ENCODE results near the gene SMG7.

The SMG7 gene

DNA sequence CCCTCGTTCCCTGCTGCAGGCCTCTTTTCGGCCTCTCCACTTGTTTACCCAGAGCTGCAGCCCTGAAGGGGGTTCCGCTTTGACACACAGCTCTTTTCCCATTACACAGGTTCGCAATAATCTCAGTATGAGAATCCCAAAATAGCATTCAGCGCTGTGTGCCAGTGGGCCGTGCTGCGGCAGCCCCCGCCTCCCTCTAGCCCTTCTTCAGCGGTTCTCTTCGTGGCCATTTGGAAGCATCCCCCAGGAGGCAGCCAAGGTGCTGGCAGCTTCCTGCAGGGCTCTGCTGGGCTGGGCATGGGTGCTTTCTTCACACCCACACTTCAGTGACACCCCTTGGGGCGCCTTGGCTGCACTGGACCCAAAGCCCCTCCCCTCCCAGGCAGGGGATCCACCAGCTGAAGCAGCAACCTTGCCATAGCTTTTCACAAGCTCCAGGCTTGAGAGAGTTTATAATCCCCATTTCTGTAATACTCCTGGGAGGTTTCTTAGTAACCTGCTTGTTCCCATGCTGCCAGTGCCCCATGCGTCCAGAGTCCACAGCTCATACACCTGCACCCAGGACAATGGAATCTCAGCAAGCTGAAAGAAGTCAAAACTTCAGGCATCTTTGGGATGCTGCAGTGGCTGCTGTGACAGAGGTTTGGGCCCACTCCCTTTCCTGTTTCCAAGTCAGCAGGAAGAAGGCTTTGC is 109.9 kb downstream of the SMG7 start:
- Histone ChIP-seq H3K27ac (ENCODE audit: low read depth, low read length) (no peak overlapping the region), H3K27me3 (ENCODE audit: control insufficient read depth, low read length) (peaks cover 47% of the 10 kb centered on the region), H3K9me2 (replicated peaks; ENCODE audit: control insufficient read depth, low read length) (no peaks in the 10 kb centered on the region), H4K20me1 (ENCODE audit: control insufficient read depth, insufficient read depth, low read depth, low read length) (no peaks in the 10 kb centered on the region), H3K4me2 (ENCODE audit: low read length) (no peak overlapping the region), H3K36me3 (ENCODE audit: control insufficient read depth, low read length) (no peaks in the 10 kb centered on the region), H3K9me3 (ENCODE audit: control insufficient read depth, insufficient read depth, low read length) (no peaks in the 10 kb centered on the region), H3K79me2 (ENCODE audit: control insufficient read depth, low read length) (no peaks in the 10 kb centered on the region), H3K4me1 (ENCODE audit: control insufficient read depth, low read length) (peaks cover 19% of the 10 kb centered on the region), H3K4me3 (ENCODE audit: low read length) (no peak overlapping the region), H3F3A (ENCODE audit: control insufficient read depth, insufficient read depth) (no peaks in the 10 kb centered on the region)
- TF ChIP-seq EZH2phosphoT487 (IDR thresholded peaks at IDR 0.05; ENCODE audit: borderline replicate concordance, low read length): no peak
- TF ChIP-seq, protein P1, sequence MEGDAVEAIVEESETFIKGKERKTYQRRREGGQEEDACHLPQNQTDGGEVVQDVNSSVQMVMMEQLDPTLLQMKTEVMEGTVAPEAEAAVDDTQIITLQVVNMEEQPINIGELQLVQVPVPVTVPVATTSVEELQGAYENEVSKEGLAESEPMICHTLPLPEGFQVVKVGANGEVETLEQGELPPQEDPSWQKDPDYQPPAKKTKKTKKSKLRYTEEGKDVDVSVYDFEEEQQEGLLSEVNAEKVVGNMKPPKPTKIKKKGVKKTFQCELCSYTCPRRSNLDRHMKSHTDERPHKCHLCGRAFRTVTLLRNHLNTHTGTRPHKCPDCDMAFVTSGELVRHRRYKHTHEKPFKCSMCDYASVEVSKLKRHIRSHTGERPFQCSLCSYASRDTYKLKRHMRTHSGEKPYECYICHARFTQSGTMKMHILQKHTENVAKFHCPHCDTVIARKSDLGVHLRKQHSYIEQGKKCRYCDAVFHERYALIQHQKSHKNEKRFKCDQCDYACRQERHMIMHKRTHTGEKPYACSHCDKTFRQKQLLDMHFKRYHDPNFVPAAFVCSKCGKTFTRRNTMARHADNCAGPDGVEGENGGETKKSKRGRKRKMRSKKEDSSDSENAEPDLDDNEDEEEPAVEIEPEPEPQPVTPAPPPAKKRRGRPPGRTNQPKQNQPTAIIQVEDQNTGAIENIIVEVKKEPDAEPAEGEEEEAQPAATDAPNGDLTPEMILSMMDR (IDR thresholded peaks at IDR 0.05; ENCODE audit: low read depth, low read length, poor library complexity, severe bottlenecking): no peak

DNA sequence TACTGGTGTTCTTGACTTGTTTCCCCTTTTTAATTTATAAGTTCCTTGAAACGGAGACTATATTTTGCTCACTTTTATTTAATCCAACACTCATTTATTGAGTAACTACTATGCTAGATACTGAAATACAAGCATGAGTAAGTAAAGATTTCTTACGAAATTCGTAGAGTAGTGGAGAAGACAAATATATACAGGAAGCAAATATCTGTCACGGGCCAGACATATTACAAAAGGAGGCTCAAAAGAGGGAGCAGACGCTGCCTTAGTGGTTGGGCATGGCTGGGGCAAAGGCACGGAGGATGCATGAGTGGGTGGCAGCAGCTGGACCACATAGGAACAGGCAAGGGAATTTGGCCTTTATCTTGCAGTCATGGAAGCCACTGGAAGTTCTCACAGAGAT is 111.2 kb downstream of the SMG7 start:
- Histone ChIP-seq H3K79me2 (ENCODE audit: control insufficient read depth, low read length) (no peaks in the 10 kb centered on the region), H3K36me3 (ENCODE audit: control insufficient read depth, low read length) (no peaks in the 10 kb centered on the region), H3K27me3 (ENCODE audit: control insufficient read depth, low read length) (peaks cover 38% of the 10 kb centered on the region), H3K9me3 (ENCODE audit: control insufficient read depth, insufficient read depth, low read length) (no peaks in the 10 kb centered on the region), H4K20me1 (ENCODE audit: control insufficient read depth, insufficient read depth, low read depth, low read length) (no peaks in the 10 kb centered on the region), H3K9me2 (replicated peaks; ENCODE audit: control insufficient read depth, low read length) (no peaks in the 10 kb centered on the region), H3K4me3 (ENCODE audit: low read length) (no peak overlapping the region), H3K4me2 (ENCODE audit: low read length) (no peak overlapping the region), H3K27ac (ENCODE audit: low read depth, low read length) (no peak overlapping the region), H3F3A (ENCODE audit: control insufficient read depth, insufficient read depth) (no peaks in the 10 kb centered on the region), H3K4me1 (ENCODE audit: control insufficient read depth, low read length) (peaks cover 19% of the 10 kb centered on the region)
- TF ChIP-seq, protein P1 (IDR thresholded peaks at IDR 0.05; ENCODE audit: low read depth, low read length, poor library complexity, severe bottlenecking): no peak
- no peak for TF ChIP-seq EZH2phosphoT487 (IDR thresholded peaks at IDR 0.05; ENCODE audit: borderline replicate concordance, low read length)

DNA sequence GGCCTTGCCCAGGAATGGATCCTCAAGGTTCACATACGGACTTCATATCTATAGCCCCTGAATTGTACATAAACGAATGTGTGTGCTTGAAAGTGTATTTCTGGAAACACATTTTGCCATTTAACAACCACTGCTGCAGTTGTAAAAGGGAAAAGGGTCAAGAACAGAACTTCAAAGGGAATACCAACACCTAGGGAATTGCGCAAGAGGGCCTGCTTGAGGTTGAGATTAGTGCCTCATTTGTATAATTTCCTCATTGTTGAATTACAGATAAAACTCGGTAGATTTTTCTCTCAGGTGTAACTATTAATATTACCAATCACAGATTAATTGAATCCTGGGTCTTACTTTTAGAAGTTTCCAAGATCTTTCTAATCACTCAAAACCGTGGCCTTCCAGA is 111.8 kb downstream of the SMG7 start:
- H3K79me2 ChIP-seq (ENCODE audit: control insufficient read depth, low read length): no peaks in the 10 kb centered on the region

More for the DNA sequence above, 111.8 kb downstream of the SMG7 start:
- Histone ChIP-seq H3K27me3 (ENCODE audit: control insufficient read depth, low read length) (peaks cover 32% of the 10 kb centered on the region), H3K4me2 (ENCODE audit: low read length) (no peak overlapping the region), H3K27ac (ENCODE audit: low read depth, low read length) (no peak overlapping the region), H3K36me3 (ENCODE audit: control insufficient read depth, low read length) (no peaks in the 10 kb centered on the region), H4K20me1 (ENCODE audit: control insufficient read depth, insufficient read depth, low read depth, low read length) (no peaks in the 10 kb centered on the region), H3K4me3 (ENCODE audit: low read length) (no peak overlapping the region), H3K9me3 (ENCODE audit: control insufficient read depth, insufficient read depth, low read length) (no peaks in the 10 kb centered on the region), H3K9me2 (replicated peaks; ENCODE audit: control insufficient read depth, low read length) (no peaks in the 10 kb centered on the region), H3F3A (ENCODE audit: control insufficient read depth, insufficient read depth) (no peaks in the 10 kb centered on the region), H3K4me1 (ENCODE audit: control insufficient read depth, low read length) (peaks cover 22% of the 10 kb centered on the region)
- TF ChIP-seq, protein P1 (IDR thresholded peaks at IDR 0.05; ENCODE audit: low read depth, low read length, poor library complexity, severe bottlenecking): no peak
- TF ChIP-seq EZH2phosphoT487 (IDR thresholded peaks at IDR 0.05; ENCODE audit: borderline replicate concordance, low read length): no peak
